Thyroid gland (tissue), 4 donors: ENCODE measurements around the gene NOTCH3.

ENCODE experiments used
- CTCF ChIP-seq, 6 experiments: fragments of 200-600 bp in 3 of 6; fragments of 450-650 bp in 3 of 6; sonication (generic) in 3 of 6; IDR thresholded peaks; one replicate each; pipeline ENCODE4 v1.5.1; 2016 to 2019; ENCODE audit warnings: antibody characterized with exemption in 6 of 6, mild to moderate bottlenecking in 2 of 6, inconsistent platforms in 1 of 6, moderate library complexity in 1 of 6
- POLR2A ChIP-seq, 2 donors: fragments of 450-650 bp; IDR thresholded peaks; one replicate each; pipeline ENCODE4 v1.6.1; 2017; ENCODE audit warnings: antibody characterized with exemption in 2 of 2, mild to moderate bottlenecking in 2 of 2, moderate library complexity in 1 of 2

DNA sequence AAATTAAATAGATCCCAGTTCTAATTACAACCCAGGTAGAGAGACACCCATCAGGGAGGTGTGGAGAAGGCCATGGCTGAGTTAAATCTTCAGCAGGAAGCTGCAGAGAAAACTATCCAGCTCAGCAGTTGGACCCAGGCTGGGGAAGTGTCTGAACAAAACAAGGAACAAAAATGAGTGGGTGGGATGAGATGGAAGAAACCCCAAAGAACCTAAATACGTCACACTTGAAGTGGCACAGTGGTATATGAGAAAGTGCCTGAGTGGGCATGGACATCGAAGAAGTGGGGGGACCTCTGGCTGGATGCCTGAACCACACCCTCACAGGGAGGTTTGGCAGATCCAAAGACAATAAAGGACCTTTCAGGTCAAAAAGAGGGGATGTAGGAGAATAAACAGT, 35.0 kb upstream of the NOTCH3 start:
- TF ChIP-seq CTCF (IDR thresholded peaks at IDR 0.05) = no peak
- TF ChIP-seq POLR2A (IDR thresholded peaks at IDR 0.05) = no peak
